HG03460 (cell line): ENCODE data around the gene MEP1A.
"Not testable (repeated sequence)": the region's sequence is repeated elsewhere in the genome, so short reads cannot be mapped to it uniquely, and the experiment has no call there.

ENCODE experiments used
- ATAC-seq: cut with Tn5 transposase; IDR thresholded peaks from one replicate; pipeline ENCODE4 v1.9.1; 2021; ENCODE audit not compliant: unreplicated experiment

MEP1A gene, protein sequence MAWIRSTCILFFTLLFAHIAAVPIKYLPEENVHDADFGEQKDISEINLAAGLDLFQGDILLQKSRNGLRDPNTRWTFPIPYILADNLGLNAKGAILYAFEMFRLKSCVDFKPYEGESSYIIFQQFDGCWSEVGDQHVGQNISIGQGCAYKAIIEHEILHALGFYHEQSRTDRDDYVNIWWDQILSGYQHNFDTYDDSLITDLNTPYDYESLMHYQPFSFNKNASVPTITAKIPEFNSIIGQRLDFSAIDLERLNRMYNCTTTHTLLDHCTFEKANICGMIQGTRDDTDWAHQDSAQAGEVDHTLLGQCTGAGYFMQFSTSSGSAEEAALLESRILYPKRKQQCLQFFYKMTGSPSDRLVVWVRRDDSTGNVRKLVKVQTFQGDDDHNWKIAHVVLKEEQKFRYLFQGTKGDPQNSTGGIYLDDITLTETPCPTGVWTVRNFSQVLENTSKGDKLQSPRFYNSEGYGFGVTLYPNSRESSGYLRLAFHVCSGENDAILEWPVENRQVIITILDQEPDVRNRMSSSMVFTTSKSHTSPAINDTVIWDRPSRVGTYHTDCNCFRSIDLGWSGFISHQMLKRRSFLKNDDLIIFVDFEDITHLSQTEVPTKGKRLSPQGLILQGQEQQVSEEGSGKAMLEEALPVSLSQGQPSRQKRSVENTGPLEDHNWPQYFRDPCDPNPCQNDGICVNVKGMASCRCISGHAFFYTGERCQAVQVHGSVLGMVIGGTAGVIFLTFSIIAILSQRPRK

DNA sequence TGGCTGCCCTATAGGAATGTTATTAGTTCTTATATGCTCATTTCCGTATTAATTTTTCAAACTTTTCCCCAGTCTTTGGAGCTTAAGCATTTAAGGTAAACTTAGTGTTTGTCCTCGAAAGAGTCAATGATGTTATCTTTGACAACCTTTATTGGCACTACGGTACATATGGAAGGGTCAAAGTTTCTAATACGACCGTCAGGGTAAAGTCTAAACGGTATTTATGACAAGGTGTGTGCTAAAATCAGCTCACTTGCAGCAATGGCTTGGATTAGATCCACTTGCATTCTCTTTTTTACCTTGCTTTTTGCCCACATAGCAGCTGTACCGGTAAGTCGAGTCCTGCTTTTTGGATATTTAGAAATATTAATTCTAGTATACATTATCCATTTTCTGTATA, at the start of gene MEP1A:
Gene MEP1A, plus strand, starts transcription at position 252 of the 400 bp plus-strand sequence. Its CDS starts 10 bp downstream, at position 262.
- no peak for ATAC-seq

DNA sequence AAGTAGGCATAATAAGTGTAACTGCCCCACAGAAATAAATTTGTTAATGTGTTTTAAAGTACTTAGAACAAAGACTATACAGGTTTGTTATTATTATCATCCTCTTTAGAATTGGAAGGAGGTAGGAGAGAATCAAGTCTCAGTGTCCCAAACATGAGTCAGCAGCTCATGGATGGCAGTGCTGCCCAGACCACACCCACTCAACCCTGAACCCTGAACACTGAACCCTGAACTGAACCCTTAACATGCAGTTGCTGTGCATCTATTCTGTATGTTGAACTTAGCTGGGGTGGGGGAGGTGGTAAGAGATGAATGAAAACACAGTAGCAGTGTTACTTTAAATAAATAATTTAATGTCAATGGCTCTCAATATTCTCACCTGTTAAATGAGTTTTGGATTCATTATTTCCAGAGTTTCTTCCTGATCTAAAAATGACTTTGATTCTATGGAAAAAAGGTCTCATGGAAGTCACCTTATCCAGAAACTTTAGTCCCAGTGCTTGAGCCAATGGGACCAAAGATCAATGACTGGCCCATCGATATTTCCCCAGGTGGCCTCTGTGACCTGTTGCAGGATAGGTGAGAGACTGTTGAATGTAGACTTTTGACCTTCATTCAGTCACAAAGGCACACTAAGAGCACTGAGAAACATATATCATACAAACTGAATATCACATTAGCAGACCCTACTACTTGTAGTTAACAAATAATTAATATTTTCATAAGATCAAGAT, 49.6 kb upstream of the MEP1A start:
- no peak for ATAC-seq

- ATAC-seq = not testable (repeated sequence)
Observed at GRCh38 chr6:46744159-46744725, 48.9 kb upstream of the MEP1A start.

DNA sequence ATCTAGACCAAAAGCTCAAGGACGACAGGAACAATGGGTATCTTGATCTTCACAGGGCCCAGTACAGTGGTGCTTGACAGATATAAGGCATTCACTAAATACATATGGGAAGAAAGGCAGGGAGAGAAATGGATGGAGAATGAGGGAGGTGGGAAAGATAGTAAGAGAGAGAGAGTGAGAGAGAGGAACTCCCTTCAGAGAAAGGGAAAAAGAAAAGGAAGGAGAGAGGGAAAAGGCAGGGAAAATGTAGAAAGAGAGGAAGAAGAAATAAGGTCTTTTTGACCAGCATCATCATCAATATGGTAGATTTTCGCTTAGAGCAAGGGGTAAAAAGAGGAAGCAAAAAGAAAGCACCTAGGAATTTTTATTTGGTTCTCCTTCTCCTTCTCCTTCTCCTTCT, 47.2 kb upstream of the MEP1A start:
- no peak for ATAC-seq

DNA sequence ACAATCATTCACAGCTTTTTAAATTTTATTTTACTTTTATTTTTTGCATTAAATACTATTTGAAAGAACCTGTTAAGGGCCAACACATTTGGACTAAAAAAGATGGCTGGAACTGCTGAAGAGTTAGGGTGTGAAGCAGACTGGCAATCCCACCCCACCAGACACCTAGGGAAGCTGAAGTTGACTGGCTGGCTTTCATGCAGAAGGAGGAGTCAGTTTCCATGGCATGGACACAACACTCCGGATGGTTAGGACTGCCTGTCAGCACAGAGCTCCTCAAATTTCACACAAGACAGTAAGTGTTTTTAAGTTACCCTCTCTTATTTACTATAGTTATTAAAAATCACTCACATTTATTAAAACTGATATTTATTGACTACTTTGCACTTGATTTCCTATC, 46.5 kb upstream of the MEP1A start, which contains the start of gene ANKRD66:
Gene ANKRD66, plus strand, starts transcription at position 238 of the 400 bp plus-strand sequence. CDS start 5,016 bp downstream, outside the sequence.
- ATAC-seq = no peak

DNA sequence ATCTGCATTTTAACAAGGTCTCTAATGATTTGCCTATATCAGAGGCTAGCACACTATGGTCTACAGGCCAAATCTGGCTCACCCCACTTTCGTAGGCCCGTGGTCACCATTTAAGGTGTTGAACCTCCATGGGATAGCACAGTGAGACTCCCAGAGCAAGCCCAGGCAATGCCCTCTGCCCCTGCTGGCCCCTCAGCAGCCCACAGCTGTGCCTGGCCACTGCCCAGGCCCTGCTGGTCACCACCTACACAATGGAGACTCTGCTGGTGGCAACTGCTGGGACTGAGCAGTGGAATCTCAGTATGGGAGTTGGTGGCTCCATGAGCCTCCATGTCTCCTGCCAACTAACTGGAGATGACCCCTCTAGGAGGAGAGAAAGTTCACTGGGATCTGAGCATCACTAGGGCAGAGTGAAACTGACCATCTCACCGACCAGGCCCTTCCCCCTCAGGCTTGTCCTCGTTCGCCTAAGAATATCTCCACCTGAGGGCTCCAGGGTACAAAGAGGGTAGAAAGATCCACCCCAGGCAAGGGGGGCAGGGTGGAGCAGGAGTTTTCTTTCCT, 44.2 kb upstream of the MEP1A start:
- no peak for ATAC-seq

GRCh38 chr6:46749731-46750130, 43.5 kb upstream of the MEP1A start:
- ATAC-seq = no peak

DNA sequence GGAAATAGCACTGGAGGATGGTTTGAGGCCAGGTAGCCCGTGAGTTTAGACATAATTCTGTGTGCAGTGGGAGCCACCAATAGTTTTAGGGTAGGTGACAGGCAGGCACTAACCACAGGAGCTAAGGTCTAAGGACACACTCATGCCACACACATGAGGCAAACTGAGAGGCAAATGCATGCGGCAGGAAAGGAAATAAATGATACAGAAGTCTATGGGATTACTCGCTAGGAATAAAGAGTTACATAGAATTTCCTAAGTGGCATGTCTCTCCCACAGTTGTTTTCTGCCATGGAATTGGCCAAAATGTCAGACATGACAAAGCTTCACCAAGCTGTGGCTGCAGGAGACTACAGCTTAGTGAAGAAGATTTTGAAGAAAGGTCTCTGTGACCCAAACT, 41.5 kb upstream of the MEP1A start:
- no peak for ATAC-seq

DNA sequence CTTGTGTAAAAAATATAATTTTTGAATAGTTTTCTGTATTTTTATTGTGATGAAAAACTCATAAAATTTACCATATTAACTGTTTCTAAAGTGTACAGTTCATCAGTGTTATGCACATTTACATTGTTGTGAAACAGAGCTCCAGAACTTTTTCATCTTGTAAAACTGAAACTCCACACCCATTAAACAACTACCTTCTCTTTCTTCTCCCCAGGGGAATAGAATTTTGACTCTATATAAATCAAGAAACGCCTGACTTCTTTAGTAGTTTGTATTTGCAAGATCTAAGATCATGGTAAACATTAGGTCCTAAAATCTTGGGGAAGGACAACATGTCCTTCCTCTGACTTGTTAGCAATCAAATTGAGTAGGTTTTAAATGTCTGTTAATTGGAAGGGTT, 37.3 kb upstream of the MEP1A start:
- ATAC-seq = no peak

GRCh38 chr6:46756469-46757213, 36.5 kb upstream of the MEP1A start:
- no peak for ATAC-seq

- no peak for ATAC-seq
Observed at GRCh38 chr6:46757214-46757596, 36.0 kb upstream of the MEP1A start.

DNA sequence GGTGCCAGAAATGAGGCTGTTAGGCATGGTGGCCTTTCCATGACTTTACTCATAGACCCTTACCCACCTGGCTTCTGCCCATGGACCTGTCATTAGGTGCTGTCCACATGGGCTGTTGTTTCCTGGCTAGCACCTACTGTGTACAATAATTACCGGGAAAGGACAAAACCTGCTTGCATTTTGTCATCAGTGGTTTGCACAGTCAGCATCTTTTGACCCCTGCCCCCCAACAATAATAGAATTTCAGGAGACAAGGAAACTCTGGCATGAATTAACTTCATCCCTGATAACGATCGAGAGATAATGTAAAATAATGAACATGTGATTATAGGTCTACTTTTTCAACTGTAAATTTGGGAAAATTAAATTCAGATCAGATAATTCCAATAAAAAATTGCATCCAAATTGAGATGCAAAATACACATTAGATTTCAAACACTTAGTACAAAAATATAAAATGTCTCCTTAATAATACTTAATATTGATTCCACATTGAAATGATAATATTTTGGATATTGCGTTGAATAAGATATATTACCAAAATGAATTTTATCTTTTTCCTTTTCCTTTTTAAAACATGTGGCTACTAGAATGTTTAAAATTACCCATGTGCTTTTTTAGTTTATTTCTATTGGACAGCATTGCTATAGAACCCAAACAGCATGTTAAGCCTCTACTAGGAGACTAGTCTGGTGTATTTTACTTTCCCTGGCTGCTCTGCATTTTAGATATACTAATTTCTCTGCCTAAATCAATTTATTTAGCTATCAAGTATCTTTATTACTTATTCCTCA, 34.0 kb upstream of the MEP1A start:
- no peak for ATAC-seq

DNA sequence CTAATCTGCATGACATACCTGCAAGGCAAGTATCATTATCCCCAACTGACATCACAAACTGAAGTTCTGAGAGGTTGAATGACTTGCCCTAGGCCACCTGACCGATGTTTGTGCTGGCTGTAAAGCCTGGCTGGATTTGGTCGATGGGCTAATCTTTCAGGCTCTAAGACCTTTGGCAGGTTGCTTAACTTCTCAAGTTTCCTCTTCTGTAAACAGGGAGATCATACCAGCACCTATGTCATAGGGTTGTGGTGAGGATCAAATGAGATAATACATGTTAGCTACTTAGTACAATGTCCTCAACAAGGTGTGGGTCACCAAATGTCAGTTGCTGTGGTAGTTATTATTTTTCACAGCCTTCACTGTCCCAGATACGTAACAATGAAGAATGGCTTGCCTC, 32.3 kb upstream of the MEP1A start:
- no peak for ATAC-seq

DNA sequence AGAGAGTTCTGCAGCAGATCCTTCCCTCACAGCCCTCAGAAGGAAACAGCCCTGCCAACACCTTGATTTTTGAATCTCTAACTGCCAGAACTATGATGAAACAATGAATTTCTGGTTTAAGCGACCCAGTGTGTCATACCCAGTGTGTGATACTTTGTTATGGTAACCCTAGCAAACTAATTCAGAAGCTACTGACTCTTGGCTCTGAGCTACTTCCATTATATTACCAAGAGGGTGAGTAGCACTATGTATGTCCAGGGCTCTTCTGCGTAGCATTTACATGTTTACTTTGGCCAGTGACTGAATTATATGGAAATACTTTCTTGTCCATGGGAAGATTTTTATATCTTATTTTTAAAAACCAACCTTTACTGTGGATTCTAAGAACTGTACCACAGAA, 29.7 kb upstream of the MEP1A start:
- ATAC-seq = no peak

DNA sequence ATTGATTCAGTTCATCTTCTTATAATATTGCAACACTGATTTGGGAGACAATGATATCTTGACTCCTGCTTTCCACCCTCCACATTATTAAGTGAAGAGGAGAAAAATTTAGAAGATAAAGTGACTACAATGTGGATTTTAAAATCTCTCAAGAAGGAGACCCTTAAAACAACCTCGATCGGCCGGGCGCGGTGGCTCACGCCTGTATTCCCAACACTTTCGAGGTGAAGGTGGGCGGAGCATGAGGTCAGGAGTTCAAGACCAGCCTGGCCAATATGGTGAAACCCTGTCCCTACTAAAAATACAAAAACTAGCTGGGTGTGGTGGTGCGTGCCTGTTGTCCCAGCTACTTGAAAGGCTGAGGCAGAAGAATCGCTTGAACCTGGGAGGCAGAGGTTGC, 28.9 kb upstream of the MEP1A start:
- ATAC-seq = not testable (repeated sequence)

DNA sequence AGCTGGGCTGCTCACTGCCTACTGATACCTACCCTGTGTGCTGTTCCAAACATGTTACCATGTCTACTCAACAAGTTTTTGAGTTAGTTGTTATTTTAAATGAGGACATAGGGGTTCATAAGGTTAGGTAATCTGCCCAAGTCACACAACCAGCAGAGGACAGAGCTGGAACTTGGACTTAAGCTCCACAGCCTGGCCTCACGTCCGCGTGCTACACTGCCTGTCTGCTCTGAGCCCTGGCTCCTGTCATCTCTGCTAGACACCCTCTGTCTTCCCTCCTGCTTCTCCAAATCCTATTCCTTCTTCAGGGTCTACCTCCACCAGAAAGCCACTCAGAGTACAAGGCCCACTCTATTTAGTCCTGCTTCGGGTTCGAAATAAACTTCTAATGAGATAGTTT, 28.2 kb upstream of the MEP1A start:
- no peak for ATAC-seq

GRCh38 chr6:46772016-46772415, 21.2 kb upstream of the MEP1A start:
- no peak for ATAC-seq

DNA sequence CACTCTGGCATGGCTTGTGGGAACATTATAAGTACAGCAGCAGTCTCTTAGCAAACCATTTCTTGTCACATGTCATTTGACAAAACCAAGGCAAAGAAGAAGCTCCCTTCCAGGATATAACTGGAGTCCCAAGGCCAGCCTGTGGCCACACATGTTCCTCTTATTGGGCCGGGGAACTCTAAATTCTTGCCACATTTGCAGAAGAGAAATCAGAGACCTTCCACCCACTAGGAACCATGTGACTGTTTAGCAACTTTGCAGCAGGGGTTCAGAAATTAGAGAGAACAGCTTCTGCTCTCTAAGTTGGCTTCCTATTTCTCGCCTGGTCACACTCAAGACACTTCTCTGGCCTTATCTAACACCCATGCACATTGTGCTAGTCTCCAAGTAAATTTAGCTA, 20.4 kb upstream of the MEP1A start:
- no peak for ATAC-seq

- ATAC-seq = no peak
Observed at GRCh38 chr6:46773201-46773855, 19.9 kb upstream of the MEP1A start.
